ENCODE results near the gene SLC44A2. TPM values are rescaled to one million over a fixed set of nuclear protein-coding genes. Genes with fewer than 3 reads are reported as not detected.

Gene SLC44A2
- total RNA-seq, 3 donors from 2014 or later (not counting 1 experiment from before 2014, with no cell fraction given) = 231 to 306 (median 279) TPM

DNA sequence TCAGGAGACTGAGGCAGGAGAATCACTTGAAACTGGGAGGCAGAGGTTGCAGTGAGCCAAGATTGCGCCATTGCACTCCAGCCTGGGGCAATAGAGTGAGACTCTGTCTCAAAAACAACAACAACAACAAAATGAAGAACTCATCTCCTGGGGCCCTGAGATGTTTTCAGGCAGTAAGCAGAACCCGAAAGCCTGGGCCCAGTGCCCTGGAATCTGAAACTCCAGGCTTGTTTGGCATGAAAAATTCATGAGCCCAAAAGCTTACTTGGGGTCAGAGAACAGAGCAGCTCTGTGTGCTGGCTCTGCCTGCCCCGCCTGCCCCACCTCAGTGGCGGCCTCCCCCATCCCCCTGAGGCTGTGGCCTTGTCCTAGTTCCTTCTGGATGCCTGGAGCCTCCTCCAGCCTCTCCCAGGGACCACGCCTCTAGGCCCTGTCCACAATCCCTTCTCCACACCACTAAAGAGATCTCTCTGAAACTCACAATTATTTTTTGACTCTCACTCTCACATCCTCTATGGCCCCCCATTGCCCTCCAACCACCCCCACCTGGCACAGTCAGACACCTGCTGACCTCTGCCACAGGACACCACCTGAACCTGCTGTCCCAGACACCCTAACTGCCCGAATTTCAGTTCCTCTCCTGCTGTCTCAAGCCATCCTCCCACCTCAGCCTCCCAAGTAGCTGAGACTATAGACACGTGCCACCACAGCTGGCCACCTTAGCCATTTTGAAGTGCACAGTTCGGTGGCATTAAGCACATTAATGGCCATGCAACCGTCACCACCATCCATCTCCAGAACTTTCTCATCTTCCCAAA is 31.3 kb upstream of the SLC44A2 start:
- Mint-ChIP-seq H3K9me3 (no peaks in the 10 kb centered on the region), H3K27ac (peak overlapping the region; percentile 30 to 86), H3K27me3 (ENCODE audit: low read depth in 2 of 2) (no peaks in the 10 kb centered on the region), H3K36me3 (no peaks in the 10 kb centered on the region), H3K4me3 (no peak overlapping the region), H3K4me1 (peaks cover 17 to 30% of the 10 kb centered on the region in 2 donors)
- ATAC-seq = no peak
- intact Hi-C loops (cut with micrococcal nuclease) = no loop called here
- no peak for DNase-seq
- TF ChIP-seq, protein P1, sequence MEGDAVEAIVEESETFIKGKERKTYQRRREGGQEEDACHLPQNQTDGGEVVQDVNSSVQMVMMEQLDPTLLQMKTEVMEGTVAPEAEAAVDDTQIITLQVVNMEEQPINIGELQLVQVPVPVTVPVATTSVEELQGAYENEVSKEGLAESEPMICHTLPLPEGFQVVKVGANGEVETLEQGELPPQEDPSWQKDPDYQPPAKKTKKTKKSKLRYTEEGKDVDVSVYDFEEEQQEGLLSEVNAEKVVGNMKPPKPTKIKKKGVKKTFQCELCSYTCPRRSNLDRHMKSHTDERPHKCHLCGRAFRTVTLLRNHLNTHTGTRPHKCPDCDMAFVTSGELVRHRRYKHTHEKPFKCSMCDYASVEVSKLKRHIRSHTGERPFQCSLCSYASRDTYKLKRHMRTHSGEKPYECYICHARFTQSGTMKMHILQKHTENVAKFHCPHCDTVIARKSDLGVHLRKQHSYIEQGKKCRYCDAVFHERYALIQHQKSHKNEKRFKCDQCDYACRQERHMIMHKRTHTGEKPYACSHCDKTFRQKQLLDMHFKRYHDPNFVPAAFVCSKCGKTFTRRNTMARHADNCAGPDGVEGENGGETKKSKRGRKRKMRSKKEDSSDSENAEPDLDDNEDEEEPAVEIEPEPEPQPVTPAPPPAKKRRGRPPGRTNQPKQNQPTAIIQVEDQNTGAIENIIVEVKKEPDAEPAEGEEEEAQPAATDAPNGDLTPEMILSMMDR (IDR thresholded peaks at IDR 0.05) = no peak
- no peaks in the 10 kb centered on the region for H3K36me3 ChIP-seq (ENCODE audit: control insufficient read depth, insufficient read depth, low read length)
- H3K9me3 ChIP-seq (ENCODE audit: control insufficient read depth, insufficient read depth, low read length) = no peaks in the 10 kb centered on the region
- H3K4me1 ChIP-seq (ENCODE audit: control insufficient read depth, insufficient read depth, low read length) = peaks cover 52% of the 10 kb centered on the region
- H3K27me3 ChIP-seq (ENCODE audit: control insufficient read depth, insufficient read depth, low read length) = no peaks in the 10 kb centered on the region
- H3K4me3 ChIP-seq (ENCODE audit: low read length) = no peak overlapping the region
- 75% methylated on average over 9 of the region's 9 CpGs for WGBS (ENCODE audit: insufficient coverage)
- no peak overlapping the region for H3K27ac ChIP-seq (ENCODE audit: low read length)

DNA sequence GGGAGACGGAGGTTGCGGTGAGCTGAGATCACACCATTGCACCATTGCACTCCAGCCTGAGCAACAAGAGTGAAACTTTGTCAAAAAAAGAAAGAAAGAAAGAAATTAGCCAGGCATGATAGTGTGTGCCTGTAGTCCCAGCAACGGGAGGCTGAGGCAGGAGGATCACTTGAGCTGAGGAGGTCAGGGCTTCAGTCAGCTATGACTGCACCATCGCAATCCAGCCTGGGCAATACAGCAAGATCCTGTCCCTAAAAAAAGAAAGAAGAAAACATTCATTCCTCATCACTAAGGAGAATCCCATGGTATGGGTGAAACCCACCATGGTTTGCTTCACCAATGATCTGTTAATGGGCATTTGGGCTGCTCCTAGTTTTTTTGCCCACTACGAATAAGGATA is 25.2 kb upstream of the SLC44A2 start:
- Histone ChIP-seq H3K9me3 (ENCODE audit: control insufficient read depth, insufficient read depth, low read length) (no peaks in the 10 kb centered on the region), H3K4me1 (ENCODE audit: control insufficient read depth, insufficient read depth, low read length) (peaks cover 62% of the 10 kb centered on the region), H3K27ac (ENCODE audit: low read length) (no peak overlapping the region), H3K36me3 (ENCODE audit: control insufficient read depth, insufficient read depth, low read length) (no peaks in the 10 kb centered on the region), H3K4me3 (ENCODE audit: low read length) (no peak overlapping the region), H3K27me3 (ENCODE audit: control insufficient read depth, insufficient read depth, low read length) (no peaks in the 10 kb centered on the region)
- no peaks in the 10 kb centered on the region for H3K36me3 Mint-ChIP-seq
- DNase-seq (no peak), ATAC-seq (no peak)
- peaks cover 38 to 42% of the 10 kb centered on the region in 2 donors for H3K4me1 Mint-ChIP-seq
- H3K4me3 Mint-ChIP-seq = no peak overlapping the region
- WGBS (ENCODE audit: insufficient coverage) = 93% methylated on average over 4 of the region's 5 CpGs
- H3K27me3 Mint-ChIP-seq (ENCODE audit: low read depth in 2 of 2) = no peaks in the 10 kb centered on the region
- TF ChIP-seq, protein P1 (IDR thresholded peaks at IDR 0.05) = no peak
- no peaks in the 10 kb centered on the region for H3K9me3 Mint-ChIP-seq
- intact Hi-C loops (cut with micrococcal nuclease) = no loop called here
- no peak overlapping the region for H3K27ac Mint-ChIP-seq

DNA sequence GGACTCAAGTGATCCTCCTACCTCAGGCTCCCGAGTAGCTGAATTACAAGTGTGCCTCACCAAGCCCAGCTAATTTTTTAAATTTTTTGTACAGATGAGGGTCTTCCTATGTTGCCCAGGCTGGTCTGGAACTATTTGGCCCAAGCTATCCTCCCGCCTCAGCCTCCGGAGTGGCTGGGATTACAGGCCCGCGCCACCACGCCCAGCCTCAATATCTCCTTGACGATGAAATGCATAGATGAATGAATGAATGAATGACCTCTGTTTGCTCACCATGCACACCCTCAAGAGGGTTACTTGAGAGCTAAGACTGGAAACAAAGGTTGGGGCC is 23.4 kb upstream of the SLC44A2 start:
- DNase-seq = no peak
- no peak overlapping the region for H3K4me3 ChIP-seq (ENCODE audit: low read length)
- Mint-ChIP-seq H3K9me3 (no peaks in the 10 kb centered on the region), H3K4me3 (peak overlapping the region; percentile 81), H3K27ac (peak overlapping the region; percentile 95 to 98), H3K36me3 (no peaks in the 10 kb centered on the region), H3K4me1 (peaks cover 24 to 25% of the 10 kb centered on the region in 2 donors), H3K27me3 (ENCODE audit: low read depth in 2 of 2) (no peaks in the 10 kb centered on the region)
- H3K27ac ChIP-seq (ENCODE audit: low read length) = peak overlapping the region; percentile 39
- H3K27me3 ChIP-seq (ENCODE audit: control insufficient read depth, insufficient read depth, low read length) = no peaks in the 10 kb centered on the region
- WGBS (ENCODE audit: insufficient coverage) = 37% methylated on average over 7 of the region's 7 CpGs
- H3K9me3 ChIP-seq (ENCODE audit: control insufficient read depth, insufficient read depth, low read length) = no peaks in the 10 kb centered on the region
- TF ChIP-seq, protein P1 (IDR thresholded peaks at IDR 0.05) = no peak
- peaks cover 59% of the 10 kb centered on the region for H3K4me1 ChIP-seq (ENCODE audit: control insufficient read depth, insufficient read depth, low read length)
- no peak for ATAC-seq
- no peaks in the 10 kb centered on the region for H3K36me3 ChIP-seq (ENCODE audit: control insufficient read depth, insufficient read depth, low read length)
- intact Hi-C loops (cut with micrococcal nuclease) = loop anchor here (2.0 kb wide), 2 partner anchors 35 to 51 kb away; partner anchors contain the start of gene KRI1

Data from natural killer cell (primary cell).